ENCODE results near the gene GFOD1.

GRCh38 chr6:13380761-13381160 lies 106.6 kb downstream of the GFOD1 start:
- TF ChIP-seq CTCF (IDR thresholded peaks at IDR 0.05), result no peak
- TF ChIP-seq POLR2A (IDR thresholded peaks at IDR 0.05), result no peak
- no peak for TF ChIP-seq EP300 (IDR thresholded peaks at IDR 0.05)

All from ovary (tissue), 3 donors.